ENCODE measurements around the gene ASB15.
"Not testable (repeated sequence)": the region's sequence is repeated elsewhere in the genome, so short reads cannot be mapped to it uniquely, and the experiment has no call there.

ASB15 gene

GRCh38 chr7:123598657-123599056 is 3.0 kb upstream of the ASB15 start:
- no peak for DNase-seq (ENCODE audit: low read depth)

GRCh38 chr7:123599766-123600165 is 1.9 kb upstream of the ASB15 start:
- no peak for DNase-seq (ENCODE audit: low read depth)

GRCh38 chr7:123600876-123601275 is 745 bp upstream of the ASB15 start:
- no peak for DNase-seq (ENCODE audit: low read depth)

GRCh38 chr7:123602648-123603047 is 1.0 kb downstream of the ASB15 start:
- no peak for DNase-seq (ENCODE audit: low read depth)

- DNase-seq (ENCODE audit: low read depth): no peak
Measured at GRCh38 chr7:123604739-123605138, 3.1 kb downstream of the ASB15 start.

GRCh38 chr7:123607423-123607975 is 5.9 kb downstream of the ASB15 start:
- DNase-seq (ENCODE audit: low read depth): no peak

- no peak for DNase-seq (ENCODE audit: low read depth)
Measured at GRCh38 chr7:123608991-123609882, 7.6 kb downstream of the ASB15 start.

- DNase-seq (ENCODE audit: low read depth): no peak
Measured at GRCh38 chr7:123609883-123610239, 8.2 kb downstream of the ASB15 start.

- no peak for DNase-seq (ENCODE audit: low read depth)
Measured at GRCh38 chr7:123612024-123612423, 10.4 kb downstream of the ASB15 start.

GRCh38 chr7:123615344-123615743 is 13.7 kb downstream of the ASB15 start:
- peak; percentile 5 for DNase-seq (ENCODE audit: low read depth)

GRCh38 chr7:123616223-123616622 is 14.6 kb downstream of the ASB15 start:
- no peak for DNase-seq (ENCODE audit: low read depth)

GRCh38 chr7:123621707-123622106 is 20.1 kb downstream of the ASB15 start:
- DNase-seq (ENCODE audit: low read depth): no peak

GRCh38 chr7:123622660-123623386 is 21.2 kb downstream of the ASB15 start:
- no peak for DNase-seq (ENCODE audit: low read depth)

- no peak for DNase-seq (ENCODE audit: low read depth)
Measured at GRCh38 chr7:123624527-123625183, 23.0 kb downstream of the ASB15 start.

- no peak for DNase-seq (ENCODE audit: low read depth)
Measured at GRCh38 chr7:123625254-123625653, 23.6 kb downstream of the ASB15 start.

GRCh38 chr7:123627851-123628250 is 26.2 kb downstream of the ASB15 start:
- no peak for DNase-seq (ENCODE audit: low read depth)

- DNase-seq (ENCODE audit: low read depth): no peak
Measured at GRCh38 chr7:123628829-123629228, 27.2 kb downstream of the ASB15 start.

- DNase-seq (ENCODE audit: low read depth): no peak
Measured at GRCh38 chr7:123629281-123629680, 27.7 kb downstream of the ASB15 start.

GRCh38 chr7:123632808-123633207 is 31.2 kb downstream of the ASB15 start:
- no peak for DNase-seq (ENCODE audit: low read depth)

GRCh38 chr7:123633553-123633952 is 31.9 kb downstream of the ASB15 start:
- DNase-seq (ENCODE audit: low read depth): no peak

GRCh38 chr7:123634011-123634573 is 32.5 kb downstream of the ASB15 start:
- DNase-seq (ENCODE audit: low read depth): not testable (repeated sequence)
